HepG2 (cell line): Measurements from ENCODE around the gene TUT4. TPM values are rescaled to one million over a fixed set of nuclear protein-coding genes. Genes with fewer than 3 reads are reported as not detected.
A peak's percentile ranks its signal among the peaks of the same experiment; 100 is the strongest.

Experiments used
- CENPT ChIP-seq: sonication (generic); formaldehyde crosslinking; IDR thresholded peaks from 2 replicates; pipeline ENCODE4 v1.8.0; 2022; ENCODE audit warnings: low read depth, mild to moderate bottlenecking, moderate library complexity, missing genetic modification reagents
- DPF2 ChIP-seq: sonication (generic); formaldehyde crosslinking; IDR thresholded peaks from 2 replicates; pipeline ENCODE4 v1.4.0; 2020; ENCODE audit warnings: mild to moderate bottlenecking, low read depth, missing genetic modification reagents, borderline replicate concordance
- HHEX ChIP-seq: IDR thresholded peaks from 2 replicates; pipeline ENCODE4 v1.6.1; 2016; ENCODE audit warnings: control low read depth
- HNRNPK ChIP-seq: fragments of 200-400 bp; formaldehyde crosslinking; IDR thresholded peaks from 2 replicates; pipeline ENCODE4 v1.6.1; 2018; ENCODE audit warnings: low read length, low read depth, moderate library complexity, mild to moderate bottlenecking; ENCODE audit not compliant: poor library complexity, severe bottlenecking
- KDM1A ChIP-seq: IDR thresholded peaks from 2 replicates; pipeline ENCODE4 v1.6.1; 2016; ENCODE audit warnings: missing compliant biosample characterization
- NR0B2 ChIP-seq: sonication (generic); formaldehyde crosslinking; IDR thresholded peaks from 2 replicates; pipeline ENCODE4 v1.4.0; 2020; ENCODE audit warnings: mild to moderate bottlenecking, missing genetic modification reagents
- ONECUT2 ChIP-seq: sonication (generic); formaldehyde crosslinking; IDR thresholded peaks from 2 replicates; pipeline ENCODE4 v1.4.0; 2020; ENCODE audit warnings: missing genetic modification reagents
- REL ChIP-seq: sonication (generic); formaldehyde crosslinking; conservative IDR thresholded peaks from 2 replicates; pipeline ENCODE4 v1.8.0; 2022; ENCODE audit warnings: mild to moderate bottlenecking, missing genetic modification reagents, moderate library complexity
- REPIN1 ChIP-seq: sonication (generic); formaldehyde crosslinking; IDR thresholded peaks from 2 replicates; pipeline ENCODE4 v1.8.0; 2022; ENCODE audit warnings: missing genetic modification reagents, low read depth, mild to moderate bottlenecking, borderline replicate concordance
- SALL2 ChIP-seq: sonication (generic); formaldehyde crosslinking; IDR thresholded peaks from 2 replicates; pipeline ENCODE4 v1.8.1; 2023; ENCODE audit warnings: mild to moderate bottlenecking, missing genetic modification reagents, inconsistent platforms
- SNAPC2 ChIP-seq: sonication (generic); formaldehyde crosslinking; IDR thresholded peaks from 2 replicates; pipeline ENCODE4 v1.8.1; 2022; ENCODE audit warnings: mild to moderate bottlenecking, missing genetic modification reagents
- SOX5 ChIP-seq: IDR thresholded peaks from 2 replicates; pipeline ENCODE4 v1.6.1; 2016; ENCODE audit warnings: borderline replicate concordance
- TRAFD1 ChIP-seq: sonication (generic); formaldehyde crosslinking; IDR thresholded peaks from 2 replicates; pipeline ENCODE4 v1.5.1; 2020; ENCODE audit warnings: missing genetic modification reagents, mild to moderate bottlenecking, borderline replicate concordance
- ZFP82 ChIP-seq: sonication (generic); formaldehyde crosslinking; IDR thresholded peaks from 2 replicates; pipeline ENCODE4 v1.5.1; 2020; ENCODE audit warnings: mild to moderate bottlenecking, missing genetic modification reagents, borderline replicate concordance
- ZSCAN29 ChIP-seq: sonication (generic); formaldehyde crosslinking; conservative IDR thresholded peaks from 2 replicates; pipeline ENCODE4 v1.4.0; 2020; ENCODE audit warnings: mild to moderate bottlenecking, missing genetic modification reagents
- polyA plus RNA-seq, 8 experiments: library from polyadenylated mRNA; depleted of rRNA in 3 of 8; stranded (reverse) in 7 of 8; unstranded in 1 of 8; fragments of >200 nt; fragmentation: Illumina TruSeq in 4 of 8; extraction: Trizol in 4 of 8; gene quantifications; 2 replicates each; pipeline versions ENCODE4 v1.2.1 to v1.2.3, GENCODE V29; 2011 to 2016; ENCODE audit warnings: low read depth in 4 of 8, missing spikeins in 1 of 8, mixed read lengths in 1 of 8; ENCODE audit not compliant: insufficient read depth in 1 of 8
- total RNA-seq, 5 experiments: library from RNA; depleted of rRNA; stranded (reverse); fragments of >200 nt; fragmentation: Illumina TruSeq; extraction: Trizol; gene quantifications; 2 replicates each; pipeline ENCODE4 v1.2.3, GENCODE V29; 2016; ENCODE audit warnings: low read depth in 1 of 5
- TF ChIP-seq, protein P1 (sequence below): sonication (generic); formaldehyde crosslinking; IDR thresholded peaks from 2 replicates; pipeline ENCODE4; 2020; ENCODE audit warnings: missing genetic modification reagents, mild to moderate bottlenecking, borderline replicate concordance
- TF ChIP-seq, protein P2 (sequence below): sonication (generic); formaldehyde crosslinking; IDR thresholded peaks from 2 replicates; pipeline ENCODE4 v1.4.0; 2020; ENCODE audit warnings: missing genetic modification reagents

The TUT4 gene
- total and polyA plus RNA-seq, 2 of the 13 experiments (the other 11 are each of a cell fraction or from before 2014, with no cell fraction given) = 44.7 to 53.5 TPM

- TF ChIP-seq DPF2 (CRISPR knock-in tag) = no peak
- no peak for TF ChIP-seq SNAPC2 (CRISPR knock-in tag)
- no peak for TF ChIP-seq ZFP82 (CRISPR knock-in tag)
- TF ChIP-seq SALL2 = no peak; the same call in 1 of the 2 replicates
- no peak for TF ChIP-seq HNRNPK
- no peak for TF ChIP-seq TRAFD1
- TF ChIP-seq, protein P1, sequence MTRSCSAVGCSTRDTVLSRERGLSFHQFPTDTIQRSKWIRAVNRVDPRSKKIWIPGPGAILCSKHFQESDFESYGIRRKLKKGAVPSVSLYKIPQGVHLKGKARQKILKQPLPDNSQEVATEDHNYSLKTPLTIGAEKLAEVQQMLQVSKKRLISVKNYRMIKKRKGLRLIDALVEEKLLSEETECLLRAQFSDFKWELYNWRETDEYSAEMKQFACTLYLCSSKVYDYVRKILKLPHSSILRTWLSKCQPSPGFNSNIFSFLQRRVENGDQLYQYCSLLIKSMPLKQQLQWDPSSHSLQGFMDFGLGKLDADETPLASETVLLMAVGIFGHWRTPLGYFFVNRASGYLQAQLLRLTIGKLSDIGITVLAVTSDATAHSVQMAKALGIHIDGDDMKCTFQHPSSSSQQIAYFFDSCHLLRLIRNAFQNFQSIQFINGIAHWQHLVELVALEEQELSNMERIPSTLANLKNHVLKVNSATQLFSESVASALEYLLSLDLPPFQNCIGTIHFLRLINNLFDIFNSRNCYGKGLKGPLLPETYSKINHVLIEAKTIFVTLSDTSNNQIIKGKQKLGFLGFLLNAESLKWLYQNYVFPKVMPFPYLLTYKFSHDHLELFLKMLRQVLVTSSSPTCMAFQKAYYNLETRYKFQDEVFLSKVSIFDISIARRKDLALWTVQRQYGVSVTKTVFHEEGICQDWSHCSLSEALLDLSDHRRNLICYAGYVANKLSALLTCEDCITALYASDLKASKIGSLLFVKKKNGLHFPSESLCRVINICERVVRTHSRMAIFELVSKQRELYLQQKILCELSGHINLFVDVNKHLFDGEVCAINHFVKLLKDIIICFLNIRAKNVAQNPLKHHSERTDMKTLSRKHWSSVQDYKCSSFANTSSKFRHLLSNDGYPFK = no peak
- TF ChIP-seq HHEX (CRISPR knock-in tag) = no peak
- 0 out of 2 replicates have a peak, but pooled peaks have one; percentile 2 for TF ChIP-seq ZSCAN29 (CRISPR knock-in tag)
- 0 out of 2 replicates have a peak, but pooled peaks have one; percentile 44 for TF ChIP-seq REPIN1 (CRISPR knock-in tag)
- no peak for TF ChIP-seq NR0B2
- peak; percentile 38; the same call in 1 of the 2 replicates for TF ChIP-seq REL (CRISPR knock-in tag)
- no peak for TF ChIP-seq ONECUT2 (CRISPR knock-in tag)
- no peak for TF ChIP-seq CENPT (CRISPR knock-in tag)
- 0 out of 2 replicates have a peak, but pooled peaks have one; percentile 19 for TF ChIP-seq SOX5 (CRISPR knock-in tag)
- TF ChIP-seq, protein P2, sequence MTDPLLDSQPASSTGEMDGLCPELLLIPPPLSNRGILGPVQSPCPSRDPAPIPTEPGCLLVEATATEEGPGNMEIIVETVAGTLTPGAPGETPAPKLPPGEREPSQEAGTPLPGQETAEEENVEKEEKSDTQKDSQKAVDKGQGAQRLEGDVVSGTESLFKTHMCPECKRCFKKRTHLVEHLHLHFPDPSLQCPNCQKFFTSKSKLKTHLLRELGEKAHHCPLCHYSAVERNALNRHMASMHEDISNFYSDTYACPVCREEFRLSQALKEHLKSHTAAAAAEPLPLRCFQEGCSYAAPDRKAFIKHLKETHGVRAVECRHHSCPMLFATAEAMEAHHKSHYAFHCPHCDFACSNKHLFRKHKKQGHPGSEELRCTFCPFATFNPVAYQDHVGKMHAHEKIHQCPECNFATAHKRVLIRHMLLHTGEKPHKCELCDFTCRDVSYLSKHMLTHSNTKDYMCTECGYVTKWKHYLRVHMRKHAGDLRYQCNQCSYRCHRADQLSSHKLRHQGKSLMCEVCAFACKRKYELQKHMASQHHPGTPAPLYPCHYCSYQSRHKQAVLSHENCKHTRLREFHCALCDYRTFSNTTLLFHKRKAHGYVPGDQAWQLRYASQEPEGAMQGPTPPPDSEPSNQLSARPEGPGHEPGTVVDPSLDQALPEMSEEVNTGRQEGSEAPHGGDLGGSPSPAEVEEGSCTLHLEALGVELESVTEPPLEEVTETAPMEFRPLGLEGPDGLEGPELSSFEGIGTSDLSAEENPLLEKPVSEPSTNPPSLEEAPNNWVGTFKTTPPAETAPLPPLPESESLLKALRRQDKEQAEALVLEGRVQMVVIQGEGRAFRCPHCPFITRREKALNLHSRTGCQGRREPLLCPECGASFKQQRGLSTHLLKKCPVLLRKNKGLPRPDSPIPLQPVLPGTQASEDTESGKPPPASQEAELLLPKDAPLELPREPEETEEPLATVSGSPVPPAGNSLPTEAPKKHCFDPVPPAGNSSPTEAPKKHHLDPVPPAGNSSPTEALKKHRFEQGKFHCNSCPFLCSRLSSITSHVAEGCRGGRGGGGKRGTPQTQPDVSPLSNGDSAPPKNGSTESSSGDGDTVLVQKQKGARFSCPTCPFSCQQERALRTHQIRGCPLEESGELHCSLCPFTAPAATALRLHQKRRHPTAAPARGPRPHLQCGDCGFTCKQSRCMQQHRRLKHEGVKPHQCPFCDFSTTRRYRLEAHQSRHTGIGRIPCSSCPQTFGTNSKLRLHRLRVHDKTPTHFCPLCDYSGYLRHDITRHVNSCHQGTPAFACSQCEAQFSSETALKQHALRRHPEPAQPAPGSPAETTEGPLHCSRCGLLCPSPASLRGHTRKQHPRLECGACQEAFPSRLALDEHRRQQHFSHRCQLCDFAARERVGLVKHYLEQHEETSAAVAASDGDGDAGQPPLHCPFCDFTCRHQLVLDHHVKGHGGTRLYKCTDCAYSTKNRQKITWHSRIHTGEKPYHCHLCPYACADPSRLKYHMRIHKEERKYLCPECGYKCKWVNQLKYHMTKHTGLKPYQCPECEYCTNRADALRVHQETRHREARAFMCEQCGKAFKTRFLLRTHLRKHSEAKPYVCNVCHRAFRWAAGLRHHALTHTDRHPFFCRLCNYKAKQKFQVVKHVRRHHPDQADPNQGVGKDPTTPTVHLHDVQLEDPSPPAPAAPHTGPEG = peak; percentile 77; the same call in 1 of the 2 replicates
- no peak for TF ChIP-seq KDM1A
Measured at GRCh38 chr1:52553362-52554266, 722 bp upstream of the TUT4 start (continued).
